Suprapubic skin (tissue), 4 donors: Measurements from ENCODE around the gene TSHZ1. TPM values are rescaled to one million over a fixed set of nuclear protein-coding genes. Genes with fewer than 3 reads are reported as not detected.

Experiments used
- DNase-seq, 2 donors: peaks; one replicate each; pipeline ENCODE4 v3.0.0-alpha.2; 2019; ENCODE audit warnings: low spot score in 2 of 2
- H3K27ac ChIP-seq: fragments of 200-600 bp; sonication (generic); one replicate; pipeline ENCODE4 v1.5.1; 2019
- H3K27me3 ChIP-seq: fragments of 200-600 bp; sonication (generic); one replicate; pipeline ENCODE4 v1.5.1; 2019
- H3K36me3 ChIP-seq: fragments of 200-600 bp; sonication (generic); one replicate; pipeline ENCODE4 v1.5.1; 2019
- H3K4me1 ChIP-seq: fragments of 200-600 bp; sonication (generic); one replicate; pipeline ENCODE4 v1.5.1; 2019
- H3K4me3 ChIP-seq: fragments of 200-600 bp; sonication (generic); one replicate; pipeline ENCODE4 v1.5.1; 2019; ENCODE audit warnings: mild to moderate bottlenecking
- H3K9me3 ChIP-seq: fragments of 200-600 bp; sonication (generic); one replicate; pipeline ENCODE4 v1.5.1; 2019
- EP300 ChIP-seq: sonication (generic); formaldehyde crosslinking; IDR thresholded peaks from one replicate; pipeline ENCODE4 v1.6.1; 2017; ENCODE audit warnings: antibody characterized with exemption
- POLR2A ChIP-seq, 2 donors: fragments of 450-650 bp; IDR thresholded peaks; one replicate each; pipeline ENCODE4 v1.6.1; 2017; ENCODE audit warnings: antibody characterized with exemption in 2 of 2, mild to moderate bottlenecking in 2 of 2, moderate library complexity in 2 of 2
- POLR2AphosphoS5 ChIP-seq, 3 donors: sonication (generic); formaldehyde crosslinking; IDR thresholded peaks; one replicate each; pipeline ENCODE4 v1.6.1; 2017; ENCODE audit warnings: antibody characterized with exemption in 3 of 3
- WGBS: methylation state at CpG from one replicate; pipeline ENCODE4 v1.1.5; 2018; 5-methylcytosine and 5-hydroxymethylcytosine counted together
- total RNA-seq, 4 donors: library from RNA; depleted of rRNA; stranded (reverse); fragments of >200 nt; gene quantifications; one replicate each; pipeline ENCODE4 v1.1.0, GENCODE V29; 2016
- TF ChIP-seq, protein P1 (sequence below), 2 donors: fragments of 200-600 bp in 1 of 2; fragments of 450-650 bp in 1 of 2; sonication (generic) in 1 of 2; IDR thresholded peaks; one replicate each; pipeline ENCODE4 v1.5.1; 2016 to 2019; ENCODE audit warnings: antibody characterized with exemption in 2 of 2, mild to moderate bottlenecking in 1 of 2, moderate library complexity in 1 of 2

Gene TSHZ1
- total RNA-seq, 4 donors from 2014 or later: 15.2 to 24.5 (median 20.3) TPM

DNA sequence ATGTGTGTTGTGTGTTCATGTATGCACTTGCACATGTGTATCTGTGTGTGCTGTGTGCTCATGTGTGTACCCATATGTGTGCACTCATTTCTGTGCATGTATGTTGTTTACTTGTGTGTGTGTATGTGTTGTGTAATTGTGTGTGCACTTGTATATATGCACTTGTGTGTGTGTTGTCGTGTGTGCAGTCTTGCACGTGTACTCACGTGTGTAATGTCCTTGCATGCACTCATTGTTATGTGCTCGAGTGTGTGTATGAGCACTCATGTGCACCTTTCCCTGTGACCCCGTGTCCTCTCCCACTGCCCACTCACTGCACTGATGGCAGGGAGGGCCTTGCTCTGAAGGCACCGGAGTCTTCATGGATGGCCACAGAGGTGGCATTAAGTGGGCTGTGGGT lies 124.9 kb downstream of the TSHZ1 start:
- H3K4me3 ChIP-seq: no peak overlapping the region
- H3K4me1 ChIP-seq: no peaks in the 10 kb centered on the region
- no peaks in the 10 kb centered on the region for H3K36me3 ChIP-seq
- H3K27ac ChIP-seq: no peak overlapping the region
- TF ChIP-seq POLR2AphosphoS5 (IDR thresholded peaks at IDR 0.05) (no peak), EP300 (no peak), POLR2A (IDR thresholded peaks at IDR 0.05) (no peak)
- TF ChIP-seq, protein P1, sequence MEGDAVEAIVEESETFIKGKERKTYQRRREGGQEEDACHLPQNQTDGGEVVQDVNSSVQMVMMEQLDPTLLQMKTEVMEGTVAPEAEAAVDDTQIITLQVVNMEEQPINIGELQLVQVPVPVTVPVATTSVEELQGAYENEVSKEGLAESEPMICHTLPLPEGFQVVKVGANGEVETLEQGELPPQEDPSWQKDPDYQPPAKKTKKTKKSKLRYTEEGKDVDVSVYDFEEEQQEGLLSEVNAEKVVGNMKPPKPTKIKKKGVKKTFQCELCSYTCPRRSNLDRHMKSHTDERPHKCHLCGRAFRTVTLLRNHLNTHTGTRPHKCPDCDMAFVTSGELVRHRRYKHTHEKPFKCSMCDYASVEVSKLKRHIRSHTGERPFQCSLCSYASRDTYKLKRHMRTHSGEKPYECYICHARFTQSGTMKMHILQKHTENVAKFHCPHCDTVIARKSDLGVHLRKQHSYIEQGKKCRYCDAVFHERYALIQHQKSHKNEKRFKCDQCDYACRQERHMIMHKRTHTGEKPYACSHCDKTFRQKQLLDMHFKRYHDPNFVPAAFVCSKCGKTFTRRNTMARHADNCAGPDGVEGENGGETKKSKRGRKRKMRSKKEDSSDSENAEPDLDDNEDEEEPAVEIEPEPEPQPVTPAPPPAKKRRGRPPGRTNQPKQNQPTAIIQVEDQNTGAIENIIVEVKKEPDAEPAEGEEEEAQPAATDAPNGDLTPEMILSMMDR (IDR thresholded peaks at IDR 0.05): no peak
- WGBS: 91% methylated on average over 6 of the region's 6 CpGs
- H3K27me3 ChIP-seq: no peaks in the 10 kb centered on the region
- DNase-seq: no peak
- no peaks in the 10 kb centered on the region for H3K9me3 ChIP-seq

DNA sequence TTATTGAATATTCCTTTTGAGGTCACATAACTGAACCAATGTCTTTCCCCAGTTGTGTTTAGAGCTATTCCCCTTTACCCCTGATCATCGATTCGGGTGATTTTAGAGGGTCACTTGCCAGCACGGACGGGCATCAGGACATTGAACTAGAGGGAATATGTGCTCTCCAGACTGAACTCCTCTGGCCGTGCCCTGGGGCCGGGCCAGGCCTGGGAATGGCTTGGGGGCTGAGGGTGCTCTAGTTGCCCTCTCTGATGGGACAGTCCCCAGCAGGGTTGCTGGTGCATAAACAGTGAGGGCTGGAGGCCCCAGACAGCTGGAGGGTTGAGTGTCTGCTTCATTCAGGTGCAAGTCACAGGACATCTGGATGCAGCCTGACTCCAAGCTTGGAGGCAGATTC lies 126.2 kb downstream of the TSHZ1 start:
- no peak for DNase-seq
- TF ChIP-seq EP300 (no peak), POLR2A (IDR thresholded peaks at IDR 0.05) (no peak), POLR2AphosphoS5 (IDR thresholded peaks at IDR 0.05) (no peak)
- TF ChIP-seq, protein P1 (IDR thresholded peaks at IDR 0.05): no peak
- no peaks in the 10 kb centered on the region for H3K36me3 ChIP-seq
- H3K9me3 ChIP-seq: no peaks in the 10 kb centered on the region
- no peaks in the 10 kb centered on the region for H3K27me3 ChIP-seq
- 88% methylated on average over 6 of the region's 6 CpGs for WGBS
- no peaks in the 10 kb centered on the region for H3K4me1 ChIP-seq
- H3K27ac ChIP-seq: no peak overlapping the region
- no peak overlapping the region for H3K4me3 ChIP-seq

DNA sequence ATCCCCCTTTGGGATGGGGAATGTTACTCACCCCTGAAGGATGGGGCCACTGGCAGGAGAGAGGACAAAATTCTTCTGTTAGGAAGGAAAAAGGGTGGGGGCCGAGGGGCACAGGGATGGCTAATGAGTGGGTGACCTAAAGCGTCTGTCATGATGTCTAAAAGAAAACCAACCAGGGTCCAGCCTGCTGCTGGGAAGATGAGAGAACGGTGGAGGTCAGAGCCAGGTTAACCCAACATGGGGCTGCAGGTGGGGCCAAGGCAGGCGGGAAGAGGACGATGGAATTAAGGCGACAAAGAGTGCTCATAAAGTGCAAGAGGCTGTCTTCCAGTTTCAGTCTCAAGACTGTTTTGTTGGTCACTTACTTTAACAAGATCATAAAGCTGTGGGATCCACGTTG lies 126.8 kb downstream of the TSHZ1 start:
- TF ChIP-seq POLR2A (IDR thresholded peaks at IDR 0.05): no peak
- TF ChIP-seq POLR2AphosphoS5 (IDR thresholded peaks at IDR 0.05): no peak
- TF ChIP-seq EP300: no peak
- TF ChIP-seq, protein P1 (IDR thresholded peaks at IDR 0.05): no peak
- Histone ChIP-seq H3K4me3 (no peak overlapping the region), H3K27me3 (no peaks in the 10 kb centered on the region), H3K9me3 (no peaks in the 10 kb centered on the region), H3K36me3 (no peaks in the 10 kb centered on the region), H3K27ac (no peak overlapping the region), H3K4me1 (no peaks in the 10 kb centered on the region)
- DNase-seq: no peak
- WGBS: 94% methylated on average over 7 of the region's 7 CpGs

DNA sequence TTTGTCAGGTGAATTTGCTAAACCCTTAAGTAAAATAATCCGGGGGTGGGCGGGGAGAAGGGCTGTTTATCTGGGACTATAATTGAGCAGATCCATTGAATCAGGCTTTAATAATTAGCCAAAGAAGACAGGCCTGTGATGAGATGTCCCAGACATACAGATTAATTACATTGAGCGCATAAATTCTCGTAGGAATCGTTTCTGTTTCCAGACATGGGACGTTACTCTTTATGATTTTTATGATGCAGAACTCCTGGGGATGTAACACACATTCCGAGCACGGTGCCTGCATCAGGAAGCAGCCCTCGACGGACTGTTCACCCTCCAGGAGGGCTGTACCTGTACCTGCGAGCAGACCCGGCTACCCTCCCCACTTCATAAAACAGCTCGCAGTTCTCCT lies 128.0 kb downstream of the TSHZ1 start:
- WGBS: 76% methylated on average over 13 of the region's 13 CpGs
- TF ChIP-seq POLR2AphosphoS5 (IDR thresholded peaks at IDR 0.05) (no peak), POLR2A (IDR thresholded peaks at IDR 0.05) (no peak), EP300 (no peak)
- TF ChIP-seq, protein P1 (IDR thresholded peaks at IDR 0.05): no peak
- no peak for DNase-seq
- H3K4me1 ChIP-seq: no peaks in the 10 kb centered on the region
- no peaks in the 10 kb centered on the region for H3K36me3 ChIP-seq
- H3K4me3 ChIP-seq: no peak overlapping the region
- H3K9me3 ChIP-seq: no peaks in the 10 kb centered on the region
- no peaks in the 10 kb centered on the region for H3K27me3 ChIP-seq
- H3K27ac ChIP-seq: no peak overlapping the region

Other genes with a start within 250 kb of the TSHZ1 start
- gene PTGR3, start 1.7 kb upstream of the TSHZ1 start, total RNA-seq: 10 to 100 TPM; 14.0 to 20.4 (median 15.5) TPM
- not detected for gene SMIM21, start 216.9 kb downstream of the TSHZ1 start, total RNA-seq